Measurements from ENCODE around the gene ITGA7.

DNA sequence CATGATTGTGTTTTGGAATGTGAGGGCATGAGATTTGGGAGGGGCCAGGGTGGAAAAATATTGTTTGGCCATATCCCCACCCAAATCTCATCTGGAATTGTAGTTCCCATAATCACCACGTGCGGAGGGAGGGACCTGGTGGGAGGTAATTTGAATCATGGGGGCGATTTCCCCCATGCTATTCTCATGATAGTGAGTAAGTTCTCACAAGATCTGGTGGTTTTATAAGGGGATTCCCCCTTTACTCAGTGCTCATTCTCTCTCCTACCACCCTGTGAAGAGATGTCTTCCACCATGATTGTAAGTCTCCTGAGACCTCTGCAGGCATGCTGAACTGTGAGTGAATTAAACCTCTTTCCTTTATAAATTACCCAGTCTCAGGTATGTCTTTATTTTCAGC lies 55.4 kb downstream of the ITGA7 start:
- TF ChIP-seq, protein P1, sequence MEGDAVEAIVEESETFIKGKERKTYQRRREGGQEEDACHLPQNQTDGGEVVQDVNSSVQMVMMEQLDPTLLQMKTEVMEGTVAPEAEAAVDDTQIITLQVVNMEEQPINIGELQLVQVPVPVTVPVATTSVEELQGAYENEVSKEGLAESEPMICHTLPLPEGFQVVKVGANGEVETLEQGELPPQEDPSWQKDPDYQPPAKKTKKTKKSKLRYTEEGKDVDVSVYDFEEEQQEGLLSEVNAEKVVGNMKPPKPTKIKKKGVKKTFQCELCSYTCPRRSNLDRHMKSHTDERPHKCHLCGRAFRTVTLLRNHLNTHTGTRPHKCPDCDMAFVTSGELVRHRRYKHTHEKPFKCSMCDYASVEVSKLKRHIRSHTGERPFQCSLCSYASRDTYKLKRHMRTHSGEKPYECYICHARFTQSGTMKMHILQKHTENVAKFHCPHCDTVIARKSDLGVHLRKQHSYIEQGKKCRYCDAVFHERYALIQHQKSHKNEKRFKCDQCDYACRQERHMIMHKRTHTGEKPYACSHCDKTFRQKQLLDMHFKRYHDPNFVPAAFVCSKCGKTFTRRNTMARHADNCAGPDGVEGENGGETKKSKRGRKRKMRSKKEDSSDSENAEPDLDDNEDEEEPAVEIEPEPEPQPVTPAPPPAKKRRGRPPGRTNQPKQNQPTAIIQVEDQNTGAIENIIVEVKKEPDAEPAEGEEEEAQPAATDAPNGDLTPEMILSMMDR (conservative IDR thresholded peaks at IDR 0.05; ENCODE audit: low read length) = no peak
- no peak for TF ChIP-seq EZH2phosphoT487 (IDR thresholded peaks at IDR 0.05; ENCODE audit: borderline replicate concordance)
